GM19372 (cell line): ENCODE results near the gene BHMT.

ENCODE experiments used
- ATAC-seq: cut with Tn5 transposase; IDR thresholded peaks from one replicate; pipeline ENCODE4 v1.9.1; 2021; ENCODE audit warnings: mild to moderate bottlenecking, low read depth, moderate library complexity; ENCODE audit not compliant: unreplicated experiment

The BHMT gene

GRCh38 chr5:79111387-79111959, at the start of gene BHMT:
Gene BHMT, plus strand, starts transcription at chr5:79111809. Its CDS starts 77 bp downstream, at chr5:79111886.
- no peak for ATAC-seq

GRCh38 chr5:79062436-79062835, 49.2 kb upstream of the BHMT start:
- ATAC-seq, result no peak

- ATAC-seq, result no peak
These were observed 41.9 kb upstream of the BHMT start, which contains the start of the genes BHMT2 and DMGDH for GRCh38 chr5:79069488-79070349. Gene BHMT2, plus strand, starts transcription at chr5:79069767. Its CDS starts 16 bp downstream, at chr5:79069783. Gene DMGDH, minus strand, starts transcription at chr5:79069674. Its CDS starts 54 bp downstream, at chr5:79069620.

- ATAC-seq, result no peak
These were observed 41.3 kb upstream of the BHMT start for GRCh38 chr5:79070350-79070667.

- ATAC-seq, result no peak
These were observed 37.0 kb upstream of the BHMT start for GRCh38 chr5:79074641-79075040.

GRCh38 chr5:79075646-79076426, 35.8 kb upstream of the BHMT start:
- no peak for ATAC-seq

GRCh38 chr5:79076819-79077218, 34.8 kb upstream of the BHMT start:
- no peak for ATAC-seq

- no peak for ATAC-seq
These were observed 33.8 kb upstream of the BHMT start for GRCh38 chr5:79077680-79078365.

- no peak for ATAC-seq
These were observed 30.8 kb upstream of the BHMT start for GRCh38 chr5:79080804-79081203.

- no peak for ATAC-seq
These were observed 29.8 kb upstream of the BHMT start for GRCh38 chr5:79081779-79082178.

- no peak for ATAC-seq
These were observed 25.5 kb upstream of the BHMT start for GRCh38 chr5:79086116-79086515.

GRCh38 chr5:79088507-79088906, 23.1 kb upstream of the BHMT start:
- no peak for ATAC-seq

- no peak for ATAC-seq
These were observed 20.5 kb upstream of the BHMT start for GRCh38 chr5:79091064-79091463.

- no peak for ATAC-seq
These were observed 17.8 kb upstream of the BHMT start for GRCh38 chr5:79093762-79094161.

- no peak for ATAC-seq
These were observed 5.7 kb upstream of the BHMT start for GRCh38 chr5:79105868-79106267.

- no peak for ATAC-seq
These were observed 4.4 kb upstream of the BHMT start for GRCh38 chr5:79107020-79107796.

- ATAC-seq, result no peak
These were observed 3.5 kb upstream of the BHMT start for GRCh38 chr5:79108086-79108485.

GRCh38 chr5:79108792-79109191, 2.8 kb upstream of the BHMT start:
- ATAC-seq, result no peak

- ATAC-seq, result no peak
These were observed 1.8 kb upstream of the BHMT start for GRCh38 chr5:79109527-79110492.
